GM23338 (cell line): Measurements from ENCODE around the gene SRRM2. TPM values are rescaled to one million over a fixed set of nuclear protein-coding genes. Genes with fewer than 3 reads are reported as not detected.

Source experiments
- ATAC-seq: fragments of 200-7000 bp; cut with Tn5 transposase; 3 replicates; pipeline ENCODE4 v1.9.1; 2020
- DNase-seq: peaks from one replicate; pipeline ENCODE4 v3.0.0-alpha.2; 2015; ENCODE audit warnings: low spot score
- H2AFZ ChIP-seq: fragments of 200-600 bp; sonication (generic); 2 replicates; pipeline ENCODE4 v1.8.0; 2016; ENCODE audit warnings: antibody characterized with exemption, mild to moderate bottlenecking, moderate library complexity
- H3F3A ChIP-seq: fragments of 200-600 bp; sonication (generic); replicated peaks from 2 replicates; pipeline ENCODE4 v1.8.0; 2017; ENCODE audit warnings: antibody characterized with exemption, mixed run types, low read depth
- H3K27ac ChIP-seq: fragments of 200-600 bp; sonication (generic); 2 replicates; pipeline ENCODE4 v1.6.1; 2016; ENCODE audit warnings: low read depth
- H3K27me3 ChIP-seq: fragments of 200-600 bp; sonication (generic); 2 replicates; pipeline ENCODE4 v1.8.0; 2016; ENCODE audit warnings: mild to moderate bottlenecking, mixed run types, moderate library complexity; ENCODE audit not compliant: insufficient read depth
- H3K36me3 ChIP-seq: fragments of 200-600 bp; sonication (generic); 2 replicates; pipeline ENCODE4 v1.8.0; 2016; ENCODE audit warnings: mild to moderate bottlenecking; ENCODE audit not compliant: insufficient read depth
- H3K4me1 ChIP-seq: fragments of 200-600 bp; sonication (generic); 2 replicates; pipeline ENCODE4 v1.8.0; 2016; ENCODE audit warnings: mild to moderate bottlenecking, moderate library complexity; ENCODE audit not compliant: insufficient read depth
- H3K4me2 ChIP-seq: fragments of 200-600 bp; sonication (generic); 2 replicates; pipeline ENCODE4 v1.7.1; 2017; ENCODE audit warnings: mixed run types
- H3K4me3 ChIP-seq: fragments of 200-600 bp; sonication (generic); 2 replicates; pipeline ENCODE4 v1.6.1; 2016; ENCODE audit warnings: mixed run types
- H3K79me2 ChIP-seq: fragments of 200-600 bp; sonication (generic); replicated peaks from 2 replicates; pipeline ENCODE4 v1.8.0; 2017; ENCODE audit warnings: mild to moderate bottlenecking; ENCODE audit not compliant: insufficient read depth
- H3K9me2 ChIP-seq: fragments of 200-600 bp; sonication (generic); 2 replicates; pipeline ENCODE4 v1.8.0; 2017; ENCODE audit not compliant: insufficient read depth
- H4K20me1 ChIP-seq: fragments of 200-600 bp; sonication (generic); replicated peaks from 2 replicates; pipeline ENCODE4 v1.8.0; 2017; ENCODE audit warnings: mild to moderate bottlenecking; ENCODE audit not compliant: insufficient read depth
- H3K27ac Mint-ChIP-seq: 2 replicates; pipeline ENCODE4 v1.8.0; 2020; ENCODE audit warnings: inconsistent platforms, mild to moderate bottlenecking, moderate library complexity, mixed read lengths
- H3K27me3 Mint-ChIP-seq: 3 replicates; pipeline ENCODE4 v1.8.0; 2022; ENCODE audit warnings: low read depth, mild to moderate bottlenecking, moderate library complexity, mixed read lengths, inconsistent platforms; ENCODE audit not compliant: insufficient read depth, poor library complexity
- H3K36me3 Mint-ChIP-seq: 3 replicates; pipeline ENCODE4 v1.8.0; 2021; ENCODE audit warnings: low read depth, mild to moderate bottlenecking, inconsistent platforms, moderate library complexity, mixed read lengths
- H3K4me1 Mint-ChIP-seq: 3 replicates; pipeline ENCODE4 v1.8.0; 2020; ENCODE audit warnings: mild to moderate bottlenecking, inconsistent platforms, mixed read lengths
- H3K4me3 Mint-ChIP-seq: 3 replicates; pipeline ENCODE4 v1.8.0; 2021; ENCODE audit warnings: moderate library complexity, mild to moderate bottlenecking, inconsistent platforms, mixed read lengths
- H3K9me3 Mint-ChIP-seq: 3 replicates; pipeline ENCODE4 v1.8.0; 2020; ENCODE audit warnings: moderate library complexity, mild to moderate bottlenecking, inconsistent platforms, mixed read lengths
- CREB1 ChIP-seq: fragments of 250-450 bp; sonication (Bioruptor Pico); IDR thresholded peaks from 2 replicates; pipeline ENCODE4 v1.5.0; 2020; ENCODE audit warnings: low read depth, mild to moderate bottlenecking, moderate library complexity
- ZNF114 ChIP-seq: fragments of 250-450 bp; sonication (Bioruptor Pico); IDR thresholded peaks from 2 replicates; pipeline ENCODE4 v1.5.0; 2020; ENCODE audit warnings: mild to moderate bottlenecking, moderate library complexity
- polyA plus RNA-seq: library from polyadenylated mRNA; unstranded; fragments of >200 nt; fragmentation: Nextera tagmentation; extraction: Ambion mirVana; gene quantifications from 2 replicates; pipeline ENCODE4 v1.2.1, GENCODE V29; 2016
- total RNA-seq: library from RNA; depleted of rRNA; stranded (reverse); fragments of >200 nt; shearing (Covaris generic); gene quantifications from 2 replicates; pipeline ENCODE4 v1.2.3, GENCODE V29; 2014
- TF ChIP-seq, protein P1 (sequence below): fragments of 250-450 bp; sonication (Bioruptor Pico); IDR thresholded peaks from 2 replicates; pipeline ENCODE4 v1.5.0; 2020; ENCODE audit warnings: mild to moderate bottlenecking, moderate library complexity
- TF ChIP-seq, protein P2 (sequence below): IDR thresholded peaks from one replicate; pipeline ENCODE4 v1.6.1; 2018; ENCODE audit warnings: antibody characterized with exemption; ENCODE audit not compliant: unreplicated experiment

The SRRM2 gene
- total and polyA plus RNA-seq, 2 experiments from 2014 or later: 308 to 893 TPM

DNA sequence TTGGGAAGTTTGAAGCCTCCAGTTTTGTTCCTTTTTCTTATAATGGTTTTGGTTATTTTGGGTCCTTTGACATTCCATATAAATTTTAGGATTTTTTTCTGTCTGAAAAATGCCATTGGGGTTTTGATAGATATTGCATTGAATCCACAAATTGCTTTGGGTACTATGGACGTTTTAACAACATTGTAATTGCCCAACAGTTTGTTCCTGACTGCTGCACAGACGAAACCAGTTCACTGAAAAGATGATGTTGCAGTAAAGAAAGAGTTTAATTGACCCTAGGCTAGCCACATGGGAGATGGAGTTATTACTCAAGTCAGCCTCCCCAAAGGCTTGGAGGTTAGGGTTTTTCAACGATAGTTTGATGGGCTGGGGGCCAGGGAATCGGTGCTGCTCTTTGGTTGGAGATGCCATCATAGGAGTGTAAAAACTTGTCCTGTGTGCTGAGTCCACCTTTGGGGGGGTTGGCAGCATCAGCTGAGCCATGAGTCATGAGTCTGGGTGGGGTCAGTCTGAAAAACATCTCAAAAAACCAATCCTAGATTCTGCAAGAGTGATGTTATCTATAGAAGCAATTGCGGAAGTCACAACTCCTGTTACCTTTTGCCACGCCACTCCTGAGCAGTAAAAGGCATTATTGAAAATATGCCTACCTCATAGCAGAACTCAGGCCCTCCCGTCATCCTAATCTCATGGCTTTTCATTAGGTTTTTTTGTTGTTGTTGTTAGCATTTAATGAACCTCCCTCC lies 43.1 kb downstream of the SRRM2 start (continued):
- TF ChIP-seq, protein P1, sequence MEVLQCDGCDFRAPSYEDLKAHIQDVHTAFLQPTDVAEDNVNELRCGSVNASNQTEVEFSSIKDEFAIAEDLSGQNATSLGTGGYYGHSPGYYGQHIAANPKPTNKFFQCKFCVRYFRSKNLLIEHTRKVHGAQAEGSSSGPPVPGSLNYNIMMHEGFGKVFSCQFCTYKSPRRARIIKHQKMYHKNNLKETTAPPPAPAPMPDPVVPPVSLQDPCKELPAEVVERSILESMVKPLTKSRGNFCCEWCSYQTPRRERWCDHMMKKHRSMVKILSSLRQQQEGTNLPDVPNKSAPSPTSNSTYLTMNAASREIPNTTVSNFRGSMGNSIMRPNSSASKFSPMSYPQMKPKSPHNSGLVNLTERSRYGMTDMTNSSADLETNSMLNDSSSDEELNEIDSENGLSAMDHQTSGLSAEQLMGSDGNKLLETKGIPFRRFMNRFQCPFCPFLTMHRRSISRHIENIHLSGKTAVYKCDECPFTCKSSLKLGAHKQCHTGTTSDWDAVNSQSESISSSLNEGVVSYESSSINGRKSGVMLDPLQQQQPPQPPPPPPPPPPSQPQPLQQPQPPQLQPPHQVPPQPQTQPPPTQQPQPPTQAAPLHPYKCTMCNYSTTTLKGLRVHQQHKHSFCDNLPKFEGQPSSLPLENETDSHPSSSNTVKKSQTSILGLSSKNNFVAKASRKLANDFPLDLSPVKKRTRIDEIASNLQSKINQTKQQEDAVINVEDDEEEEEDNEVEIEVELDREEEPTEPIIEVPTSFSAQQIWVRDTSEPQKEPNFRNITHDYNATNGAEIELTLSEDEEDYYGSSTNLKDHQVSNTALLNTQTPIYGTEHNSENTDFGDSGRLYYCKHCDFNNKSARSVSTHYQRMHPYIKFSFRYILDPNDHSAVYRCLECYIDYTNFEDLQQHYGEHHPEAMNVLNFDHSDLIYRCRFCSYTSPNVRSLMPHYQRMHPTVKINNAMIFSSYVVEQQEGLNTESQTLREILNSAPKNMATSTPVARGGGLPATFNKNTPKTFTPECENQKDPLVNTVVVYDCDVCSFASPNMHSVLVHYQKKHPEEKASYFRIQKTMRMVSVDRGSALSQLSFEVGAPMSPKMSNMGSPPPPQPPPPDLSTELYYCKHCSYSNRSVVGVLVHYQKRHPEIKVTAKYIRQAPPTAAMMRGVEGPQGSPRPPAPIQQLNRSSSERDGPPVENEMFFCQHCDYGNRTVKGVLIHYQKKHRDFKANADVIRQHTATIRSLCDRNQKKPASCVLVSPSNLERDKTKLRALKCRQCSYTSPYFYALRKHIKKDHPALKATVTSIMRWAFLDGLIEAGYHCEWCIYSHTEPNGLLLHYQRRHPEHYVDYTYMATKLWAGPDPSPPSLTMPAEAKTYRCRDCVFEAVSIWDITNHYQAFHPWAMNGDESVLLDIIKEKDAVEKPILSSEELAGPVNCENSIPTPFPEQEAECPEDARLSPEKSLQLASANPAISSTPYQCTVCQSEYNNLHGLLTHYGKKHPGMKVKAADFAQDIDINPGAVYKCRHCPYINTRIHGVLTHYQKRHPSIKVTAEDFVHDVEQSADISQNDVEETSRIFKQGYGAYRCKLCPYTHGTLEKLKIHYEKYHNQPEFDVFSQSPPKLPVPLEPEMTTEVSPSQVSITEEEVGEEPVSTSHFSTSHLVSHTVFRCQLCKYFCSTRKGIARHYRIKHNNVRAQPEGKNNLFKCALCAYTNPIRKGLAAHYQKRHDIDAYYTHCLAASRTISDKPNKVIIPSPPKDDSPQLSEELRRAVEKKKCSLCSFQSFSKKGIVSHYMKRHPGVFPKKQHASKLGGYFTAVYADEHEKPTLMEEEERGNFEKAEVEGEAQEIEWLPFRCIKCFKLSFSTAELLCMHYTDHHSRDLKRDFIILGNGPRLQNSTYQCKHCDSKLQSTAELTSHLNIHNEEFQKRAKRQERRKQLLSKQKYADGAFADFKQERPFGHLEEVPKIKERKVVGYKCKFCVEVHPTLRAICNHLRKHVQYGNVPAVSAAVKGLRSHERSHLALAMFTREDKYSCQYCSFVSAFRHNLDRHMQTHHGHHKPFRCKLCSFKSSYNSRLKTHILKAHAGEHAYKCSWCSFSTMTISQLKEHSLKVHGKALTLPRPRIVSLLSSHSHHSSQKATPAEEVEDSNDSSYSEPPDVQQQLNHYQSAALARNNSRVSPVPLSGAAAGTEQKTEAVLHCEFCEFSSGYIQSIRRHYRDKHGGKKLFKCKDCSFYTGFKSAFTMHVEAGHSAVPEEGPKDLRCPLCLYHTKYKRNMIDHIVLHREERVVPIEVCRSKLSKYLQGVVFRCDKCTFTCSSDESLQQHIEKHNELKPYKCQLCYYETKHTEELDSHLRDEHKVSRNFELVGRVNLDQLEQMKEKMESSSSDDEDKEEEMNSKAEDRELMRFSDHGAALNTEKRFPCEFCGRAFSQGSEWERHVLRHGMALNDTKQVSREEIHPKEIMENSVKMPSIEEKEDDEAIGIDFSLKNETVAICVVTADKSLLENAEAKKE: no peak

DNA sequence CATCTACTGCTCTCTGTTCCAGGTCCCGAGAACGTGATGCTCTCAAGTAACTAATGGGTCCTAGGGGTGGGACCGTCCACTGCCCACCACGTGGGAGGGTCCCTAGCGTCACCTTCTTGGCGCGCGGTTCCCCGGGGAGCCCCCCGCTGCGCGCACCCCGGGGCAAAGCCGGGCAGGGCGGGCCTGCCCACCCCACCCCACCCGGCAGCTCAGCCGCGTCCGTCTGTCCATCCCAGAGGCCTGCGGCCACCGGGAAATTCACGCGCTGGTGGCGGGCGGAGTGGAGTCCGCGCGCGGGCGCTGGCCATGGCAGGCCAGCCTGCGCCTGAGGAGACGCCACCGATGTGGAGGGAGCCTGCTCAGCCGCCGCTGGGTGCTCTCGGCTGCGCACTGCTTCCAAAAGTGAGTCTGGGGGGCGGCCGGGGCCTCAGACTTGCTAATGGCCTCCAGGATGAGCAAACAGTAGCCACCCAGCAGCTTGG lies 46.3 kb downstream of the SRRM2 start:
- Mint-ChIP-seq H3K4me3 (no peak overlapping the region), H3K4me1 (no peaks in the 10 kb centered on the region), H3K36me3 (no peaks in the 10 kb centered on the region), H3K9me3 (peaks cover 8% of the 10 kb centered on the region; the same call in 2 of the 3 replicates), H3K27ac (no peak overlapping the region), H3K27me3 (peaks cover 9% of the 10 kb centered on the region)
- H3K79me2 ChIP-seq: no peaks in the 10 kb centered on the region
- no peak overlapping the region for H3K4me2 ChIP-seq
- no peaks in the 10 kb centered on the region for H4K20me1 ChIP-seq
- H3K4me3 ChIP-seq: no peak overlapping the region
- H2AFZ ChIP-seq: peak overlapping the region; percentile 56; the same call in 1 of the 2 replicates
- no peak for DNase-seq
- no peaks in the 10 kb centered on the region for H3K27me3 ChIP-seq
- H3K27ac ChIP-seq: no peak overlapping the region
- H3F3A ChIP-seq: no peaks in the 10 kb centered on the region
- ATAC-seq: peak; percentile 23
- no peaks in the 10 kb centered on the region for H3K4me1 ChIP-seq
- H3K9me2 ChIP-seq: no peaks in the 10 kb centered on the region
- H3K36me3 ChIP-seq: no peaks in the 10 kb centered on the region
- no peak for TF ChIP-seq CREB1 (CRISPR knock-in tag)
- TF ChIP-seq, protein P1: no peak
- TF ChIP-seq, protein P2, sequence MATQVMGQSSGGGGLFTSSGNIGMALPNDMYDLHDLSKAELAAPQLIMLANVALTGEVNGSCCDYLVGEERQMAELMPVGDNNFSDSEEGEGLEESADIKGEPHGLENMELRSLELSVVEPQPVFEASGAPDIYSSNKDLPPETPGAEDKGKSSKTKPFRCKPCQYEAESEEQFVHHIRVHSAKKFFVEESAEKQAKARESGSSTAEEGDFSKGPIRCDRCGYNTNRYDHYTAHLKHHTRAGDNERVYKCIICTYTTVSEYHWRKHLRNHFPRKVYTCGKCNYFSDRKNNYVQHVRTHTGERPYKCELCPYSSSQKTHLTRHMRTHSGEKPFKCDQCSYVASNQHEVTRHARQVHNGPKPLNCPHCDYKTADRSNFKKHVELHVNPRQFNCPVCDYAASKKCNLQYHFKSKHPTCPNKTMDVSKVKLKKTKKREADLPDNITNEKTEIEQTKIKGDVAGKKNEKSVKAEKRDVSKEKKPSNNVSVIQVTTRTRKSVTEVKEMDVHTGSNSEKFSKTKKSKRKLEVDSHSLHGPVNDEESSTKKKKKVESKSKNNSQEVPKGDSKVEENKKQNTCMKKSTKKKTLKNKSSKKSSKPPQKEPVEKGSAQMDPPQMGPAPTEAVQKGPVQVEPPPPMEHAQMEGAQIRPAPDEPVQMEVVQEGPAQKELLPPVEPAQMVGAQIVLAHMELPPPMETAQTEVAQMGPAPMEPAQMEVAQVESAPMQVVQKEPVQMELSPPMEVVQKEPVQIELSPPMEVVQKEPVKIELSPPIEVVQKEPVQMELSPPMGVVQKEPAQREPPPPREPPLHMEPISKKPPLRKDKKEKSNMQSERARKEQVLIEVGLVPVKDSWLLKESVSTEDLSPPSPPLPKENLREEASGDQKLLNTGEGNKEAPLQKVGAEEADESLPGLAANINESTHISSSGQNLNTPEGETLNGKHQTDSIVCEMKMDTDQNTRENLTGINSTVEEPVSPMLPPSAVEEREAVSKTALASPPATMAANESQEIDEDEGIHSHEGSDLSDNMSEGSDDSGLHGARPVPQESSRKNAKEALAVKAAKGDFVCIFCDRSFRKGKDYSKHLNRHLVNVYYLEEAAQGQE: no peak
- TF ChIP-seq ZNF114 (CRISPR knock-in tag): no peak
